ENCODE data around the gene FAM53B. TPM values are rescaled to one million over a fixed set of nuclear protein-coding genes. Genes with fewer than 3 reads are reported as not detected.

The FAM53B gene
- total RNA-seq, 1 donor from 2014 or later, result 16.3 TPM

DNA sequence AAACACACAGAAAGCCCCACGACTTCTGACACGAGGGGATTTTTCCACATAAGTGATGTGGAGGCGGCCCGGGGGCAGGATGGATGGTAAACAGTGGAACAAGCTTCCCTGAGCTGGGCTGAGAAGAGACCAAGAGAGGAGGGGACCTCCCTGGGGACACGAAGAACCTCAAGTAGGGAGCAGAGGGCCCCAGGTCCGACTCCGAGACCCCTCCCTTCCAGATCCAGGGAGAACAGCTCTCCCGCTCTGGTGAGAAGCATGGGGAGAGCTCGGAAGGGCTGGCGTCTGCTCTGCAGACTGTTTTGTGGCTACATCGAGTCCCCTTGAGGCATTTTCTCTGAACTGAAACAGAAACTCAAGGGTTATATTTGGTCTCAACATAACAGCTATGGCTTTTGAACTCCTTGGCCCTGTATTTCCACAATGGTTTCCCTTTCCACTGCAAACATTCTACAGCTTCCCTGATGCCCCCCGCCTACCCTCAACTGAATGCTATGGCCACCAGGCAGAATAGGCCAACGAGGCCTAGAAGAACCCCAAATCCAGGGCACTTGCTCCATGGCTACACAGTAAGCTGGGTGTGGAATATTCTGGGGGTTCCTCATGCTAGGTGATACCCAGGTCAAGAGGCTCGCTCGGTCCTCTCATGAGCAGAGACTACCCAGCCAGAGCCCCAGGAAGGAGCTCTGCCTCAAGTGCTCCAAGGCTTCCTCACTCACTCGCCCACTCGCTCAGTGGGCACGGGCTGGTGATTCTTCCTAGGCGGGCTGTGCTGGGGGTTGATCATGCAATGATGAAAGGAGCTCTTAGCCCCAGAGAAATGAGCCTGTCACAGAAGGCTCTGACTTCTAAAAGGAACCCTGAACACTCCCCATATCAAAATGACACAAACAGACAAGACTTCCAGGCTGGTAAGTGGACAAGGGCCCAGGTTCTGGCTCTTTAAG is 47.5 kb downstream of the FAM53B start:
- no peak for DNase-seq

DNA sequence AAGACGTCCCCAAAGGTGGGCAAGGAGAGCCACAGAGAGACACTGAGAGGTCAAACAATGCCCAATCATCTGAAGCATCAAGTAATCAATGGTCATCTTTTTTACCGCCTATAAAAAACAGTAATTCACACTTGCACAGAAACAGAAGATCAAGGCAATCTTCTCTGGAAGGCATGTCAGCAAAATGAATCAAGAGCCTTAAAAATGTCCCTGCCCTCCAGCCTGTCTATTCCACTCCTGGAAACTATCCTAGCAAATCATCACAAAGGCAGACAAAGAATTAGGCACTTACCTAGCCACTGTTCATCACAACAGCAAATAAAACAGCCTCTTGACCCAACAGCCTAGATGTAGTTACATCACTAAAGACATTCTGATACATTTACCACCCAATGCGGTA is 48.9 kb downstream of the FAM53B start:
- DNase-seq, result no peak

DNA sequence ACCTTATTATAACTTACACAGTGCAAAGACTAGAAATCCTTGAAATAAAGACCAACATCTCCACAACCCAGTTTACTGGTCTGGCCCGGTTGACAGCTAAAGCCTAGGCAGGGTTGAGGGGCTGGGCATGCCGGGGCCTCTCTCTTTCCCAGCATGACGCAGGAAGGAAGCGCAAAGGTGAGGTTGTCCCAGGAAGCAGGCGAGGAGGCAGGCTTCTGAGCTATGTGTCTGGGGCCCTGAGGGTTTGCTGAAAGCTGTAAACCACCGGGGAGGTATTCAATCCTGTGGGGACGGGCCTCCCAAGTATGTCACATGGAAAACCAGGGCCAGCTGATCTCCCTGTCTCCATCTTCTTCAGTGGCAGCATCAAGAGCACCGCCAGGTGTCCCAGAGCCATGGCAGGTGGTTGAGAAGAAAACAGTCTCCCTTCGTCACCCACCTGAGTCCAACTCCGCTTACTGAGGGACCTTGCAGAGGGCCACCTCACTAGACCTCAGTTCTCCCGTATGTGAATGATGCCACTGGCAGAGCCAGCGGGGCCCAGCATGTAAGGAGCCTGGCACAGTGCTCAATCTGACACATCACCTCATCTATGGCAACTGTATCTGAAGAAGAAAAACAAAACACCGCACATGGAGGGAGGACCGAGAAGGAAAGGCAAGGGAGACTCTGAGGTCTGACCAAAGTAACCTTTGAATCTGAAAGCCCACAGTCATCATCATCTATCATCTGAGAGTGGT is 49.5 kb downstream of the FAM53B start:
- DNase-seq, result no peak

DNA sequence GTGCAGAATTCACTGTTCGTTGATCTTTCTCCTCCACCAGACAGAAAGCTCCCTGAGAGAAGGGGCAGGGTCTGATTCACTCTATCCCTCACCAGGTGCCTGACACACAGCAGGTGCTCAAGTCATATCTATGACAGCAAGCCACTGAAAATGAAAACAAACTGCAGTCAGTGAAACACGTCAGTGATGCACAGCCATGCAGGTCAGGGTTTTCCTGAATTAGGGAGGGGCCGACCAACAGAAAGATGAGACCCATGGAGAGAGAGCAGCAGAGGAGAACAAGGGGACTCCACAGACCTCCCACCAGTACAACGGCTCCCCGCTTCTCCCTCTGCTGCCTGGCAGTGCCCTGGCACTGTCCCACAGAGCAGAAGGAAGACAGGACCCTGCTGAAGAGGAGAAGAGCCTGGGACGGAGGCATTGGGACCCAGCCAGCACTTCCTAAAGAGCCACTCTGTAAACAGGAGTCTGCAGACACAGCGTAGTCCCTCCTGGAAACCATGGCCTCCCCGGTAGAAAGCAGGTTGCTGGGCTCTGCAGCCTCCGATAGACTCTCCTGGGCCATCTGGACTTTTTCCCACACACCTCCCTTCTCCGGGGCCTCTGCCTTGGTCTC is 50.3 kb downstream of the FAM53B start:
- DNase-seq, result no peak

DNA sequence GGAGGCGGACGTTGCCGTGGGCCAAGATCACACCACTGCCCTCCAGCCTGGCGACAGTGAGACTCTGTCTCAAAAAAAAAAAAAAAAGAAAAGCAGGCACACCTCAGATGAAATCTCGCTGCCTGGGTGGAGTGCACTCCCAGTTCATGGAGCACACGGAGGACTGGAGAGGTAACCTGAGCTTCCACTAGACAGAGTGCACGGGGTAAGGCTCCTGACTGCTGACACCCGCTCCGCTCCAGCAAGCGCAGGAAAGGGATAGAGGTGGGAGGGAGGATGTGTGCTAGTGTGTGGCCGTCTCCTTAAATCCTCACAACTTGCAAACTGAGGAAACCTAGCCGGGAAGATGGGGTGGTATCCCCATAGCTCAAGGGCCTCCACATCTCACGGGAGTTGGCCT is 50.8 kb downstream of the FAM53B start:
- no peak for DNase-seq

DNA sequence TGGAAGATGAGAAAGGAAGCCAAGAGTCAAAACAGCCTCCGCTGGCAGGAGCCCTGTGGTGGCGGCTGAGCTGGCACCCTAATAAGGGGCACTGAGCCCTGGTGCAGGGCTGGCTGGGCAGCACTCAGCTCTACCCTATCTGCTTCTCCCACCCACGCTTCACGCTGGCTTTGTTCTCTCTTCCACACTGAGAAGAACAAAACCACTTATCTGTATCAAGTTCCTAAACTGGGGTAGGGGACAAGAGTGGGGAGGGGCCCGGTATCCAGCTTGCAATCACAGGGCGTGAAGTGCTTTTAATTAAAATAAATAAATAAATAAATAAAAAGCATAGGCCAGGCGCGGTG is 52.1 kb downstream of the FAM53B start:
- DNase-seq, result no peak

DNA sequence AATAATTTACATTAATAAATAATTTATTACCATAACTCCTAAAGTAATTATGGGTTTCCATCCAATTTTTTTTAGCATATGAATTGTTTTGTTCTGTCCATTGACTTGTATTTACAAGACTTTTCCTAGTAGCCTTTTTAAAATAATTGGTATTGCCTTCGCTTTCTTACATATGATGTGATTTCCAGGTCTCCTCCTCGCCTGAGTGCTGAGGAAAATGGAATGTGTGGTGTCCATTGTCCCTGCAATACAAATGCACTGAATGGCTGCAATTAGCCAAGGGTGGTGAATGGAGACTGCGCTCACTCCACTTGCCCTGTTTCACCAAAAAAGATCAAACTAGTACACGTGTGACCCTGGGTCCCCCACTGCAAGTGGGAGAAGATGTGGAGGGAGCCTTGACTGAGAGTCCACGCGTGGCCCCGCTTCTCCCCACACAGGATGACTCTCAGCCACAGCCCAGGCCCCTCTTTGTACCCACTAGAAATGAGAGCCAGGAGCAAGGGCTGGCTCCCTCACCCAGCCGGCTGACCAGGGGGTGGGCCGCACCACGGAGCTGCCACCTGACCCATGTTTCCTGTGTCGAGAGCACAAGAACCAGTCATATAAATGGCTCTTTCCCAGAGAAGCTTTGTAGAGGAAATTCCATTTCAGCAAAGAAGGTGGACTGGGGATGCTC is 52.6 kb downstream of the FAM53B start:
- no peak for DNase-seq

DNA sequence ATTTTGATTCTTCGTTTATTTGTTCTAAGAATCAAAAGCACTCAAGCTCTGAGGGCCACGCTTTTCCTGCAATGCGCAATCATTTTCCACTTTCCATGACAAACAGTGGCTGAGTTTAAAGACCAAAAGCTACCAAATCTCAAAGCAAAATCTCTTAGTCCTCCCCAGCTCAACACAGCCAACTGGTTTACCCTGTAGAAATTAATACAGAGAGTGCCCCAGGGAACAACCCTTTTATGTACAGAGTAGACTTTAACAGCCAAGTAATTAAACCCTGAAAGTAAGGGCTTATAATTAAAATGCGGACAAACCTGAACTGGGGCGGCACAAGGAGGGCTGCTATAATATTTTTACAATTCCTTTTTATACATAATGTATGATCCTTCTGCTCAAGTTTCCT is 53.2 kb downstream of the FAM53B start:
- DNase-seq, result no peak

DNA sequence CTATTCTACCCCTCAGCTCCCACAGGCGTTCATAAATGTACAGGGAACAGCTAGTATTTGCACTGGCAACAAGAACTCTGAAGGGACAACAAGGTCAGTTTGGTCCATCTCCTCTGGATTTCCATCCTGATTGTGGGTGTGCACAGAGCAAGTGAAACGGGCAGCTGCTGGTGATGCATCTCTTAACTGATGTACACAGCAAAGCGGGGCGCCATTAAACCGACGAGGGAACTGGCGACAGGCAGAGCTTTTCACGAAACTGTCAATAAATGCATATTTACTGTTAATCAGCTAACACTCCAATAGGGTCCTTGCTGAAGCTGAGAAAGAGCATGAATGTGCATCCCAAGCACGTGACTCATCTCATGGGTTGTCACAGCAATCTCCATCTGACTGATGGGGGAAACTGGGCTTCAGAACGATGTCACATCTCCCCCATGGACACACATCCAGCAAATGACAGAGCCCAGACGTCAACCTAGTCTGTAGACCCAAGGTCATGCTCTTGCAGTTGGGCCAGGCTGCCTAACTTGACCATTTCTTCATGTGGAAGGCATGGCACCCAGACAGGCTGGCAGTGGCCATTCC is 54.2 kb downstream of the FAM53B start:
- no peak for DNase-seq

DNA sequence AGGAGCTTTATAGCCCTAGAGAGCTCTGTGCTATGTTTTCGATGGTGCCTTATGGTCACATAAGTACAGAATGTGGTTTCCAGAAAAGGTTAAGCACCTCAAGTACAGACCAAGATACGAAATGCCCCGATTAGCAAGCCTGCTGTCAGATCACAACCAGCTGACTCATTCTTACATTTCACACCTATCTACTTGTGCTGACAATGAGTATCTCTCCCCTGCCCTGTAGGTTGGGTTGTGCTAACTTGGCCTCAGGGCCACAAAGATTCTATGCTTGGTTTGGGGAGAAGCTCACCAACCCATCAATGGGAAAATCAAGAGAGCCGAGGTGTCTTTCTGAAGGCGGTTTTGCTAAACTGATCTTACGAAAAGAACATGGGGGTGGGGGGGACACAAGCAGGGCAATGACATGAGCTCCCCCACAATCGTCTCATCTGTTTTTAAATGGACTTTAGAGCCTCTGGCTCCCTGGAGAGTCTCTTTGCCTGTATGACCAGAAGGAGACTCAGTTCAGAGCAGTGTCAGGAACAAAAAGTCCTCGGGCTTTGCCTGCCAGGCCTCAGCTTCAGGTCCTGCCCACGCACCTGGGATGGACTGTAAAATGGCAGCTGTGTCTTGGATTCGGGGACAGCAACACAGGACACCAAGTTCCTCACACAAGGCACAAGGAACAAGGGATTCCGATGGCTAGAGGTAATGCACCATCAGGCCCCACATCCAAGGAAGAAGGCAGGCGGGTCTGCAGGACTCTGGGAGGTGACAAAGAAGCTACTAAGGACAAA is 55.1 kb downstream of the FAM53B start:
- no peak for DNase-seq

DNA sequence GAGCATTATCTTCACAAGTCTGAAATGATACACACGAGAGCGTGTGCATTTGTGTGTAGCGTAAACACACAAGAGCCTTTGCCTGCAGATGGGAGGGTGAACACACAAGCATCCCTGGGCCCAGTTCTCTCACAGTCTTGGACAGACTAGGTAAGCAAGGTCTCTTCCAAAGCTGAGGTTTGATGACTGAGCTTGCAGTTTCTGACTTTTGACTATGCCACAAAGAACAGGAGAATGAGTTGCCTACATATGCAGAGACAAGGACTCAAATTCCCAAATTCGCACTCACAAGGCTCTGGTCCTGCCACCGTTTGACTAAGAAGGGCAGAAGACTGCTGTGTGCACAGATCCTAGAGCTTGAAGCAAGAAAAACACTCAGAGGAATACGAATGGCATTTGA is 55.8 kb downstream of the FAM53B start:
- no peak for DNase-seq

DNA sequence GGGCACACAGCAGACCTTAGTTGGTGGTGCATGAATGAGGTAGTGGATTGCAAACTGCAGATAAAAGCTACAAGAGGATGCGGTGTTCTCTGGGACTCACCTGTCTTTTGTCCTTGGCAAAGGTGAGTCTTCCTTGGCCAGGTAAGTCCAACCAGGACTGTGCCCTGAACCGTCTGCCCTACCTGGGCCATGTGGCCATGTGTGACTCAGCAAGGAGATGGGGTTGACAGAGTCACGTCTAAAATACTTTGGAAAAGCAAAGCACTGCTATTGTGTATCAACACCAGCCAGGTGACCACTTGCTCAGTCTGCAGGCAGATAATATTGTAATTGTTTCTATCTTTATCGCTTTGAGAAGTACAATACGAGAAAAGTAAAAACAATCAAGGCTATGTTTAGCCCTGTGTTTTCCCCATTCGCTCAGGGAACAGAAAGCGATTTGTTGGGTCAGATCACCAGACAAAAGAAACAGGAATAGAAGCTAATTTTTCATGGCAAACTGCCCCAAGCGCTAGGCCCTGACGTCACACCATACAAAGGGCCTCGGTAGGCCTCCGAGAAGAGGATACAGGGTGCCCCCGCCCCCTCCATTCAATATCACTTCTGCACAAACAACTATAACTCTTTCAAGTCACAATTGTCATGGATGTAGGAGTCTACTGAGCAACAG is 57.3 kb downstream of the FAM53B start:
- DNase-seq, result peak; percentile 18

DNA sequence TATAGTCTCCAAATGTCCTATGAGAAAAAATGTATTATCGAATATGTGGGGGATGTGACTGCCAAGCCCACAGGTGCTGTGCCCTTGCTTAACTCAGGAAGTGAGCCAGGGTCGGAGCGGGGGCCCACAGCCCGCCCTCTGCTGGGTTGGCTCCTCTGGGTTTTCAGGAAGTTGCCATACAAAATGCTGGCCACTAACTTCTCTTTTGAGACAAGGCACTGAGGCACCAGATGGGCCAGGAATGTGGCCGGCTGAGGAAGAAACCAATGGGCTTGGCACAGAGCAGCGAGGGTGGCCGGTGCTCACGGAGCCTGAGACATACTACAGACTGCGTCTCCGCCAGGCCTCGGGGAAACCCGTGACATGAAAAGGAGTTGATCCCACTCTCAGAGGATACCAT is 58.9 kb downstream of the FAM53B start:
- no peak for DNase-seq

DNA sequence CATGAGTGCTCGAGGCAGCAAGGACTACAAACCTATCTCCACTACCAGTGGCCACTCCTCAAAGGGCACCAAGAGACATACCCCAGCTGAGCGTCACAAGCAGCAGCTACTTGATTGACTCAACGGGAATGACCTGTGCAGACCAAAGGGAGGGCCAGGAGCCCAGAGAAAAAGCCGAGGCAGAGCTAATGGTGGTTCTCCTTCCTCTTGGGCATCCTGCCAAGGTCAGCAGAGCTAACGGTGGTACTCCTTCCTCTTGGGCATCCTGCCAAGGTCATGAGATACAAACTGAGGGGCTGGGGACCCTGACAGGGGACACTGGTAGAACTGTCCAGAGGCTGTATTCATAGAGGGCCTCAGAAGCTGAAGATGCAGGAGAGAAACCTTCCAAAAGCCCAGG is 60.4 kb downstream of the FAM53B start:
- no peak for DNase-seq

DNA sequence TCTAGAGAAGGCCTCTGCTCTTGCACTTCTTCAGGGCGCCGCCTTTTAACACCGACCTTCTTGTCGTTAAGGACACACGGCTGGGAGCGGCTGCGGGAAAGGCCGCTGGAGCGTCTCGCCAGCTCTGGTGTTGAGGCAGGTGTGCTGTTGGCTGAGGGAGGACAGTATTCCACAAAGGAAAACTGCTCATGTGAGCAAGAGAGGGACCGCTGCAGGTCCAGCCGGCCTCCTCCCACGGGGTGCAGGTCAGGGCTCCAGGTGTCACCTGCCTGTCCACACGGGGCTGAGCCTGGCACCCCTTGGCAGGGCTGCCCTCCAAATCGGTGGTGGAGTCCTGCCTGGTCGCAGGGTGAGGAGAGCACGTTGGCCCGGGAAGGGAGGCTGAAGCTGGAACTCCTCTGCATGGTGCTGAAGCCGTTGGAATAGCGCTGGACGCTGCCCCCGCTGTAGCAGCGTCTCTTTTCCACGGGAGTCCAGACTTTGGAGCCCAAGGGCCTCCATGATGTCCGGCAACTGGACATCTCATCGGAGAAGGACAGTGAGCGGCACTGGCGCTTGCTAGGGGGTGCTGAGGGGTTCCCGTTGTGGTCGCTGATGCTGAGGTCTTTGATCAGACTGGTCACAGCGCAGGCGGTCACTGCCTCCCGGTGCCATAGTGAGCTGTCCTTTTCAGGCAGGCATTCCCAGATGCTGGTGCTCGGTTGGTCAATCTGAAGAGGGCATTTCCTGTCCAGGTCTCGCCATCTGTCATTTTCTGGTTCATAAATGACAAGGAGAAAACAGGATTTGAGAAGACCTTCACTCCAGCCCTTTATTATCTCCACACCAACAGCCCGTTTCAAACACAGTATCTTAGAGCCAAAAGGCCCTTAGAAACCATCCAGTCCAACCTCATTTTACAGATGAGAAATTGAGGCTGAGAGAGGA is 62.3 kb downstream of the FAM53B start:
- DNase-seq, result no peak

DNA sequence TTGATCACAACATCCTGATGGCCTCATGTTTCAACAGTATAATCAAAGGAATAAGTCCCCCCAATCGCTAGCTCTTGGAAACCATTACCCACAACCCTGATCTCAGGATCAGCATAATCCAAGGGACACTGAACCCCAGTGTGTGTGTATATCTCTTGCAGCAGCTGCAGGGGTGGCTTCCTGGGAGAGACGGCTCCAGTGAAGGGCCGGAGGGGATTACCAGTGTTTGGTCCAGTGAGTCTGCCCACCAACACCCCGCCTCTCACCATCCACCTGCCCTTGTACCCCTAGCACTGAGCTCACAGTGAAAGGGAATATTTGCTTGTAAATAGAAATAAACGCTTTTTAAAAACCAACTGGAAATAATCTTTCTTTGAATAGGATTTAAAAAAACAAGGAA is 63.1 kb downstream of the FAM53B start:
- no peak for DNase-seq

DNA sequence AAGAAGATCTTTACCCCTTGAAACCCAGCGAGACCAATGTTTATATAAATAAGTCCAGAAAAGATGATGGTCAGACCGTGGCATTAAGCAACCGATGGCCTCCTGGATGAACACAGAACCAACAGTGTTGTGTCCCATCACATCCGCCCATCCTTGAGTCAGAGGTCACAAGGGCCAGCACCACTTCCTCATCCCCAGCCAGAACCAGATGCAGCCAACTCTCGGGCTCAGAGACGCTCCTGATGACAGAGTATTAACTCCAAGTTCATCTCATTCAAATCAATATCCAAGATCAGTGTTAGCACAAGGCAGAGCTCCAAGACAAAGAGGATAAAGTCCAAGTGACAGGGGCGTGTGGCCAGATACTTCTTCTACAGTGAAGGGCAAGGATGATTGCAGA is 63.5 kb downstream of the FAM53B start:
- no peak for DNase-seq

DNA sequence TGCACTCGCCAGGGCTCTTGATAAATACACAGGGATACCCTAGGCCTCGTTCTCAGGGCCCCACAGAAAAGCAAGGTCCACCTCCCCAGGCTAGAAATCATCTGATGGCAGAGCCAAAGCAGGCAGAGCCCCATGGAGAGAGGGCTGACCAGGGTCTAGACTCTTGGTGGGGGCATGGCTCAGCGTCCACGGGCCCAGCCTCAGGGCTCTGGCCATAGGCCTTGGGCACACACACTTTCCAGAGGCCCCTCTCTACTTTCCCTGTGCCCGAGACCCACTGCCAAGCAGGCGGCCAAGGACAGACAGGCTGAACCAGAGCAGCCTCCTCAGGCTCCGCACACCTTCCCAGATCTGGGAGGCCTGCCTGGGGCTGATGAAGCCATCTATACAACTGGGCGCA is 64.8 kb downstream of the FAM53B start:
- no peak for DNase-seq

DNA sequence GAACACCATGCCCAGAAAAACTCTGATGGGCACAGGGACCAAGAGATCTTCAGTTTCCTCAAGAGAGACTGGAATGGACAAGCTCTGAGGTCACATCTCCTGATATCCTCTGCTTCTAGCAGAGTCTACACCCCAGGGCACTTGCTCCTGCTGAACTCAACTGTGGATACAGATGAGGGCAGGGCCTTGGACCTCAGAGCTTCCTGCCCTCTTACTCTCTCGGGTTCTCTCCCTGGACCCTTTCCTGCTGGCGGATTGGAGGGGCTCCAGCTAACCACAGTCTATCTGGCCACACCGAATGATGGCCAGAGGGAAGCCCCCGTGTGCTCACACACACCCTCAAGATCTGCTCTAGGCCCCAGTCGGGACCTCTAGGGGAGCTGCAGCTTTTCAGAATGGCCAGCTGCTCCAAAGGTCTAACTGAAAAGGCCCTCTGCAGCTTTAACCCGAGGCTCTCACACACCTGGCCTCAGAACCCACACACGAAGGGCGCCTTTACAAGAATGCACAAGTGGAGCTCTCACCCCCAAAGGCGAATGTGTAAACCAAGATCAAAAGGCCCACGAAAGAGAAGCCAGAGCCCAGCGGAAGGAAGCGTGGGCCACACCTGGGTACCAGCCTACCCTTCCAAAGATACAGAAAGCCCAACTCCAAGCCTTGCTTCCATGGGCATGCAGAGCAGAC is 65.5 kb downstream of the FAM53B start:
- DNase-seq, result no peak
